ENCODE data around the gene HSD3B7. TPM values are rescaled to one million over a fixed set of nuclear protein-coding genes. Genes with fewer than 3 reads are reported as not detected.

The HSD3B7 gene
- total and polyA plus RNA-seq, 2 of the 8 experiments (the other 6 are each of a cell fraction or from before 2014, with no cell fraction given) = 2.9 to 6.6 TPM

- no peak for TF ChIP-seq E2F6 (IDR thresholded peaks at IDR 0.05)
- no peak for TF ChIP-seq CEBPB (IDR thresholded peaks at IDR 0.05; ENCODE audit: low read depth, low read length)
- no peak for TF ChIP-seq EP300 (IDR thresholded peaks at IDR 0.05; ENCODE audit: borderline replicate concordance in 1 of 2, low read depth in 2 of 2, low read length in 2 of 2)
- no peak for TF ChIP-seq SIN3A (conservative IDR thresholded peaks at IDR 0.05 in 1 of 2, IDR thresholded peaks at IDR 0.05 in 1 of 2; ENCODE audit: low read depth in 1 of 2, low read length in 2 of 2)
These were observed 38.2 kb downstream of the HSD3B7 start (continued) for GRCh38 chr16:31023252-31023602.

All from H1 (cell line).